ENCODE measurements around the gene NR6A1. TPM values are rescaled to one million over a fixed set of nuclear protein-coding genes. Genes with fewer than 3 reads are reported as not detected.

Gene NR6A1
- total RNA-seq, 1 donor from 2014 or later = 3.2 TPM

- DNase-seq (ENCODE audit: low spot score) = no peak
Measured at GRCh38 chr9:124490004-124490403, 281.1 kb downstream of the NR6A1 start.

GRCh38 chr9:124489222-124489621, 281.9 kb downstream of the NR6A1 start:
- DNase-seq (ENCODE audit: low spot score) = no peak

DNA sequence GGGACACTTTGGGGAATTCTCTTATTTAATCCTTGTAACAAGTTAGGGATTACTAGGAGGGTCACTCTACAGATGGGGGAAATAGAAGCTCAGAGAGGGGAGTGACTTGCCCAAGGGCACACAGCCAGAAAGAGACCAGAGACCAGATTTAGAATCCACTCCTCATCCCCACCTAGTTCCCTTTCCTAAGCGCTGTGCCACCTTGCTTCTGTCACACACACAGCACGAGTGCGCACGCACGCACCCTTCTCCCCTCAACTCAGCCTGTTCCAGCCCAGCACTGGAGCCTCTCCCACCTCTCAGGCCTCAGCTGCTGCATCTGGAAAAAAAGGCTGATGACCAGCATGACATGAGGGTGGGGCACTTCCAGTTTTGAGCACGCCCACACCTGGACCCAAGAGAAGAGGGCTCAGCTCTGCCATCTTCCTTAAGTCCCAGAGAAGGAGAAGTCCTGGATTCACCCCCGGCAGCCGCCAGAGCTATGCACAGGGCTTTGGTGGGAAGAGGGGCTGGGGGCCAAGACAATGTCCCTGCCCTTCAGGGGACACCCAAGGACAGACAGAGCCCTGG, 282.4 kb downstream of the NR6A1 start:
- no peak for DNase-seq (ENCODE audit: low spot score)

GRCh38 chr9:124487260-124488182, 283.6 kb downstream of the NR6A1 start:
- no peak for DNase-seq (ENCODE audit: low spot score)

GRCh38 chr9:124486778-124487259, 284.3 kb downstream of the NR6A1 start:
- no peak for DNase-seq (ENCODE audit: low spot score)

DNA sequence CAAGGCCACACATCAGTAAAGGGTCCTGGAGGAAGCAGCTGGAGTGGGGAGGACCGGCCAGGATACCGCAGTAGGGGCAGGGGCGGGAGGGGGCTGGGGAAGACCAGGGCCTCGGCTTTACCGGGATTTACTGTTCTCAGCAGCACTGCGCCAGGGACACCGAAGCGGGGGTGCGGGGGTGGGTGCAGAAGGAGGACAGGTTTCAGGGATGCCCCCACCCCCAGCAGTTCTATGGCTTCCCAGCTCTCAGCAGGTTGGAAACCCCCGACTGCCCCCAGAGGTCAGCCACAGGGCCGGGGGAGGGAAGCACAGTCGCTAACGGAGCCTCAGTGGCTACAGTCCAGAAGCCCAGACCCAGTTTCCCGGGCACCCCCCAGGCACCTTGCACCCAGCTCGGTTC, 285.2 kb downstream of the NR6A1 start:
- no peak for DNase-seq (ENCODE audit: low spot score)

DNA sequence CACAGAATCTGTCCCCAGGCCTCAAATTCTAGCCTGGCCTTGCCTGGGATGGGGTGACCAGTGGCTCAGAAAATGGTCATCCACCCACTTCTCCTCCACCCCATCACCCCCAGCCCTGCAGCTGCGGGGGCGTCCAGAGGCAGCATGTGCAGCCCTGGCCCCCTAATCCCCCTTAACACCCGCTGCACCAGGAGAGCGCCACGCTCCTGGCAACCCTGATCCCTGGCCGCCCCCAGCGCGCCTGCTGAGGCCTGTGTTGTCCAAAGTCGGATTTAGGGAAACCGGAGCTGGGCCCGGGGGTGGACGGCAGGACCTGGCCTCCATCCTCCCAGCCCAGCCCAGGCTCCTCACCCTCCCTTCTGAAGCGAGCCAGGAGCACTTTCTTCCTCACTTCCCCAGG, 285.9 kb downstream of the NR6A1 start:
- no peak for DNase-seq (ENCODE audit: low spot score)

- no peak for DNase-seq (ENCODE audit: low spot score)
Measured at GRCh38 chr9:124483481-124483880, 287.6 kb downstream of the NR6A1 start.

DNA sequence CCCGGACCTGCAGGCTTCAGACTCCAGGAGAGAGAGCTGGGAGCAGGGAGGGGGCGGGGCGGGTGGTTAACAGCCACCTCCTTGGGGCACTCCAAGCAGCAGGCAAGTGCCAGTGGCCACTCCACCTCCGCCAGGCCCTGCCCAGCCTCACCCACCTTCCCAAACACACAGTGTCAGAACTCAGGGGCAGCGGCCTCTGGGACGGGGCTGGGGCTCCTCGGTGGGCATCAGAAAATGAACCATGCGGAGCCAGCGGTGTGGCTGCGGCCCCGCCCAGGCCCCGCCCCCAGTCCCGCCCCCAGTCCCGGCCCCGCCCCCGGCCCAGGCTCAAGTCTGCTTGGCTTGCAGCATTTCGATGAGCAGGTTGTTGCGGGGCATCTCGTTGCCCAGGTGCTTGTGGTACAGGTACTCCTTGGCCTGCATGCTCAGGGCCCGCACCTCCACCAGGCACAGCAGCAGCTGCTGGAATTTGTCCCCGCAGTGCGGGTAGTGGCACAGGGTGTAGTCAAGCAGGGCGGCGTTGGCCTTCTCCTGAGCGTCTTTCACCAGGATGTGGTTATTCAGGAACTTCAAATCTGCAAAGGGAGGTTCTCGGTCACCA, 288.6 kb downstream of the NR6A1 start:
- DNase-seq (ENCODE audit: low spot score) = no peak

- no peak for DNase-seq (ENCODE audit: low spot score)
Measured at GRCh38 chr9:124481115-124481514, 290.0 kb downstream of the NR6A1 start.

- no peak for DNase-seq (ENCODE audit: low spot score)
Measured at GRCh38 chr9:124480621-124480981, 290.5 kb downstream of the NR6A1 start.

DNA sequence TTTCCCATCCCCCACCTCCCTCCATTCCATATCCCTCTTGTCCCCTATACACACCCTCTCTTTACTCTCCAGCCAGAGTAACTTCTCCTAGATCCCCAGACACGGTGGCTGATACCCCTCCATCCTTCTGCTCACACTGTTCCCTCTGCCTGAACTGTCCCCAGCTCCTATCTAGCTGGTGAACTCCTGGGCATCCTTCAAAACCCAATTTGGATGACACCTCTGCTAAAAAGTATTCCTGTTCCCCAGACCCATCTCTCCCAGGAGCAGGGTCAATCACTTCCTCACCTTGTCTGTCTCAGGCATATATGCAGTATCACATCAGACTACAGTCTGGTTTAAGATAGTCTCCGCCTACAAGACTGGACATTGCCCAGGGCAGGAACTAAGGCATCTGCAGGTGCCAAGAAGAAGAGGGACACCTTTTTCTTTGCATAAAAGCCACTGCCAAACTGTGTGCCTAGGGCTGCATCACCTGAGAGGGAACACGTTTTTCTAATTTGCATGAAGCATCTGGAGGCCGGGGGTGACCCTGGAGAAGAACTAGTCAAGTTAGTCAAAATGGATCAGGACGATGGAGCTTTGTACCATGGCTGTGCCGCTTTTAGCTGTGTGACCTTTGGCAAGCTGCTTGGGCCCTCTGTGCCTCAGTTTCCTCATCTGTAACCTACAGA, 291.0 kb downstream of the NR6A1 start:
- DNase-seq (ENCODE audit: low spot score) = no peak

DNA sequence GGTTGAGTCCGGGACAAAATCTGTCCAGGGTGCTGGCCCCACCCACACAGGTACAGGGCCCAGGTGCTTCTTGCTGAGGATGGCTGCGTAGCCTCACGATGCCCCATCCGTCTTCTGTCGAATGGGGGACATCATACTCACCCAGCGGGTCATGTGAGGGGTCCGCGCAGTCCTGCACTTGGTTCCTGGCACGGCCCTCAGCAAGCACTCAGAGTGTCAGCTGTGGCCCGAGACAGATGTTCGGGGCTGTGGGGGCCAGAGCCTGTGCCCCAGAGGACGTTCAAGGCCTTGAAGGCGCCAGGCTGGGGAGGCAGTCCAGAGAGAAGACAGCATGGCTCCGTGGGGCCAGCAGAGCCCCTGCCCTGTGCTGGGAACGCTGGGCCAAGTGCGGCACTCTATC, 291.7 kb downstream of the NR6A1 start:
- DNase-seq (ENCODE audit: low spot score) = no peak

GRCh38 chr9:124478354-124478753, 292.8 kb downstream of the NR6A1 start:
- DNase-seq (ENCODE audit: low spot score) = no peak

GRCh38 chr9:124477648-124478285, 293.3 kb downstream of the NR6A1 start:
- no peak for DNase-seq (ENCODE audit: low spot score)

DNA sequence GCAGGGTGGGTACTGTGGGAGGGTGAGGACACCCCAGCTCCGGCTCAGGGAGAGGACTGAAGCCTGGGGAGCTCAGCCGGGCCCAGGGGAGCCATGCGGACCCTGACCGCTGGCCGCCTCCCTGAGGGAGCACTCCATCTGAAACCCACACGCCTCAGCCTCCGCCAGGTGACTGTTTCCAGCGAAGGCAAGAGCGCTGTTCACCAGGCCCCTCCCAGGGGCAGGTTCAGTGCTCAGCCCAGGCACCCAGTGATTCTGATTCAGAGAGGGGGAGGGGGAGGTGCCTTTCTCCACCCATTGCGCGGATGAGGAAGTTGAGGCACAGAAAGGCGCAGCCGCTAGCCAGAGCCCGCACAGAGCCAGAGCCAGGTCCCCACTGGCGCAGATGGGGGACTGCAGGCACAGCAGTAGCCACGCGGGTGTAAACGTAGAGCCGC, 293.9 kb downstream of the NR6A1 start:
- no peak for DNase-seq (ENCODE audit: low spot score)

DNA sequence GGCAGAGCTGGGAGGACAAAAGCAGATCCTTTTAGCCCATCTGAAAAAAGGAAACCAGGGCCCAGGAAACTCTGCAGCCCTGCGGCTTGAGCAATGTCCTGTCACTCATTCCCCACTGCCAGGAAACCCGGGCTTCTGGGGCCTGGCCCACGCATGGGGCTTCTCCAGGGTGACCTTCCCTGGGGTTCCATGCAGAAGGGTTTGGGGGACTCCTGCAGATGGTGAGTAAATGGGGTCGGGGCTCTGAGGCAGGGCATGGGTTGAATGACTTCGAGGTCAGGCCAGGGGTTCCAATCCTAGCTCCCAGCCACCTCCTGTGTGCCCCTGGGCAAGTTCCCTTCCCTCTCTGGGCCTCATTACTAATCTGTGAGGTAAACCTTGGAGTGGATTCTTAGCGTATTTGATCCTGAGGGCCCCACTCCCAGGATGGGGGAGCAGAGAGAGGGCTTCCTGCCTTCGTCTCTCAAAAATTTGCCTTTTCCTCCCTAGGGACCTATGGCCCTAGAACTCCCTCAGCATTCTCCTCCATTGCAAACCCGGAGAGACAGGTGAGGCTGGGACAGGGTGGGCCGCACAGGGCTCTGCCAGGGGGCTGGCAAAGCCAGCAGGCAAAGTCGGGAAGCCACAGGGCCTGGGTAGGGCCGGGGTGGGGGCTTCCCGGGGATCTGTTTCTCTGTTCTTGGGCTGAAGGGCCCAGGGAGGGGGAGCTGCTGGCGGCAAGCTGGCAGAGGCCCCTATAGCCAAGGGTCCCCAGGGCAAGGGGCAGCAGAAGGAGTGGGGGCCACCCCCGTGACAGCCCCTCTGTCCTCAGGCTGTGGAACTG, 295.0 kb downstream of the NR6A1 start:
- DNase-seq (ENCODE audit: low spot score) = no peak

- DNase-seq (ENCODE audit: low spot score) = no peak
Measured at GRCh38 chr9:124475158-124475867, 295.8 kb downstream of the NR6A1 start.

- no peak for DNase-seq (ENCODE audit: low spot score)
Measured at GRCh38 chr9:124474151-124474550, 297.0 kb downstream of the NR6A1 start.

GRCh38 chr9:124473310-124473709, 297.8 kb downstream of the NR6A1 start:
- no peak for DNase-seq (ENCODE audit: low spot score)

All from mucosa of gallbladder (tissue), 1 donor.